HL-60 (cell line): ENCODE results near the gene FRMD8.
A peak's percentile ranks its signal among the peaks of the same experiment; 100 is the strongest.

Experiments
- DNase-seq, 2 experiments: peaks; one replicate each; pipeline ENCODE4 v3.0.0-alpha.2; 2010 to 2020; ENCODE audit warnings: low read depth in 1 of 2, low spot score in 1 of 2
- H3K27ac ChIP-seq: fragments of 250-450 bp; sonication (Bioruptor Pico); replicated peaks from 2 replicates; pipeline ENCODE4 v1.5.1; 2020; ENCODE audit warnings: mild to moderate bottlenecking, moderate library complexity
- H3K27me3 ChIP-seq: fragments of 250-450 bp; sonication (Bioruptor Pico); 2 replicates; pipeline ENCODE4 v1.5.1; 2021; ENCODE audit warnings: mild to moderate bottlenecking, moderate library complexity; ENCODE audit not compliant: insufficient read depth, poor library complexity, severe bottlenecking
- H3K4me3 ChIP-seq: replicated peaks from 2 replicates; pipeline ENCODE4 v1.5.1; 2011; ENCODE audit warnings: mild to moderate bottlenecking, control low read depth, low read length; ENCODE audit not compliant: insufficient read depth
- GABPA ChIP-seq: IDR thresholded peaks from 2 replicates; pipeline ENCODE4 v1.6.1; 2012; ENCODE audit warnings: low read depth
- POLR2AphosphoS5 ChIP-seq: IDR thresholded peaks from 2 replicates; pipeline ENCODE4 v1.6.1; 2012; ENCODE audit warnings: low read depth
- SPI1 ChIP-seq: IDR thresholded peaks from 2 replicates; pipeline ENCODE4 v1.6.1; 2012; ENCODE audit warnings: low read depth, mild to moderate bottlenecking, borderline replicate concordance
- TF ChIP-seq, protein P1 (sequence below): IDR thresholded peaks from one replicate; pipeline ENCODE4 v1.5.1; 2011; ENCODE audit warnings: low read length, control low read depth, inconsistent platforms; ENCODE audit not compliant: insufficient read depth
- TF ChIP-seq, protein P2 (sequence below): IDR thresholded peaks from 2 replicates; pipeline ENCODE4 v1.6.1; 2012; ENCODE audit warnings: low read depth; ENCODE audit not compliant: insufficient replicate concordance

FRMD8 gene

DNA sequence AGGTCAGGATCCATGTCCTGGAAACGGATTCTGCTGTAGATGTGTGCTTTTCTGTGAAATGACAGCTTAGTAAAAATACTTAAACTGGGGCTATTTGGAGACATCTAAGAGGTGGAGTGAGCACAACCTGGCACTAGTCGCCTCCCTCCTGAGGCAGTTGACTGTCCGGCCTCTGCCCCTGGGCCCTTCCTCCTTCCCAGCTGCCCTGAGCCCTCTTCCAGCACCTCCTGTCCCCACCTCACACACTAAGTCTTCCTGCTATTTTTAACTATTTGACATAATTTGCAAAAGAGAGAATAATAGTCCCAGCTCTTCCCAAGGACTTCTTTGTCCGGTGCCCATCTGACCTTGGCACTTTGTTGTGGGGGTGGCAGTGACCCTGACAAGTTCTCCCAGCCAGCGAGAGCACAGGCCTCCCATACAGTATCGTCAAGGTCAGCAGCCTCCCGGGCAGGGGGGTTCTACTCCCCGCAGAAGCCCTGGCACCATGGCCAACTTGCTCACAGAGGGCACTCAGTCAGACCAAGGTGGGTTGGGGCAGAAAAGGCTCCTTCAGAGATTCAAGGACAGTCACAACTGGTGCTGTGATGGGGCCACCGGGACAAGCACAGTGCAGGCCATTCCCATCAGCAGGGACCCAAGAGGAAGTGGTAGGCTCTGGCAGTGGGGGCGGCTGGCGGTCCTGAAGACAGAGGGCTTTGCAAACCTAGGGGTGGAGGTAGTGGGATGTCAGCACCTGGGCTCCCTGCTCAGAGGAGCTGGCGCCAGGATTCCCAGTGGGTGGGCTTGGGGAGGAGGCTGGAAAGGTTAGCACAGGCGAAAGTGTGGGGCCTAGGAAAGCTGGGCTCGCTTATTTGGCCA, 30.6 kb downstream of the FRMD8 start:
- peak; percentile 90 for TF ChIP-seq SPI1
- TF ChIP-seq, protein P1, sequence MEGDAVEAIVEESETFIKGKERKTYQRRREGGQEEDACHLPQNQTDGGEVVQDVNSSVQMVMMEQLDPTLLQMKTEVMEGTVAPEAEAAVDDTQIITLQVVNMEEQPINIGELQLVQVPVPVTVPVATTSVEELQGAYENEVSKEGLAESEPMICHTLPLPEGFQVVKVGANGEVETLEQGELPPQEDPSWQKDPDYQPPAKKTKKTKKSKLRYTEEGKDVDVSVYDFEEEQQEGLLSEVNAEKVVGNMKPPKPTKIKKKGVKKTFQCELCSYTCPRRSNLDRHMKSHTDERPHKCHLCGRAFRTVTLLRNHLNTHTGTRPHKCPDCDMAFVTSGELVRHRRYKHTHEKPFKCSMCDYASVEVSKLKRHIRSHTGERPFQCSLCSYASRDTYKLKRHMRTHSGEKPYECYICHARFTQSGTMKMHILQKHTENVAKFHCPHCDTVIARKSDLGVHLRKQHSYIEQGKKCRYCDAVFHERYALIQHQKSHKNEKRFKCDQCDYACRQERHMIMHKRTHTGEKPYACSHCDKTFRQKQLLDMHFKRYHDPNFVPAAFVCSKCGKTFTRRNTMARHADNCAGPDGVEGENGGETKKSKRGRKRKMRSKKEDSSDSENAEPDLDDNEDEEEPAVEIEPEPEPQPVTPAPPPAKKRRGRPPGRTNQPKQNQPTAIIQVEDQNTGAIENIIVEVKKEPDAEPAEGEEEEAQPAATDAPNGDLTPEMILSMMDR, result no peak
- TF ChIP-seq POLR2AphosphoS5, result peak; percentile 54; the same call in 1 of the 2 replicates
- peak overlapping the region; percentile 12 for H3K4me3 ChIP-seq
- no peaks in the 10 kb centered on the region for H3K27me3 ChIP-seq
- peak in 1 of 2 experiments; percentile 67 for DNase-seq
- peak overlapping the region; percentile 100 for H3K27ac ChIP-seq

DNA sequence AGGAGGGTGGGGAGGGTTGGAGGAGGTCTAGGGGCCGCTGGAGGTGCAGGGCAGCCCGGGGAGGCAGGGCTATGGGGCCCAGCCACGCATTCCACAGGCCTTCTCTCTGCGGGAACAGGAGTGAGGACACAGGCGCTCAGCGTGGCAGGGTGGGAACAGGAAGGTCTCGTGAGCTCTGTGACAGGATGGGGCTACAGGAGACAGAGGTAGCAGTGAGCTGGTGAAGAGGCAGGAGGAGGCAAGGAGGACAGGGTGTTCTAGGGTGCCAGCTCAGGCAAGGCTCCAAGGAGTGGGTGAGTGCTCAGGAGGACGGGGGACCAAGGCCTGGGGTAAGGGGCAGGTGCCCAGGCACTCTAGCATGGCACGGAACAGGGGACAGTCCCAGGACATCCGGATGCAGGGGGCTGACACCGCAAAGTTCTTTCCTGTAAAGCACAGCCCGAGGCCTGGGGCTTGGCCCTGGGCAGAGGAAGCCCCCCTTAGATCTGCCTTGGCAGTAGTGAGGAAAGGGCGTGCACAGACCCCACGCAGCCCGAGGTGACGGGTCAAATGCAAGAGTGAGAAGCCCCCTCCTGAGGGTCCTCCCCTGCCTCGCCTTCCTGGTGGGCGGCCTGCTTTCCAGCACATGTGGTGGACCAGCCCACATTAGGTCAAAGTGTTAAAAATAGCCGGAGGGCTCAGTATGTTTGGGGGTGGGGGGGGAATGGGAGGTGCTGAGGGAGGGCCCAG, 31.4 kb downstream of the FRMD8 start:
- Histone ChIP-seq H3K27me3 (no peaks in the 10 kb centered on the region), H3K27ac (peak overlapping the region; percentile 100), H3K4me3 (peak overlapping the region; percentile 12)
- DNase-seq, result peak in 1 of 2 experiments; percentile 46
- no peak for TF ChIP-seq SPI1
- TF ChIP-seq GABPA, result no peak
- TF ChIP-seq, protein P1, result no peak
- peak; percentile 12; the same call in 1 of the 2 replicates for TF ChIP-seq POLR2AphosphoS5
- TF ChIP-seq, protein P2, sequence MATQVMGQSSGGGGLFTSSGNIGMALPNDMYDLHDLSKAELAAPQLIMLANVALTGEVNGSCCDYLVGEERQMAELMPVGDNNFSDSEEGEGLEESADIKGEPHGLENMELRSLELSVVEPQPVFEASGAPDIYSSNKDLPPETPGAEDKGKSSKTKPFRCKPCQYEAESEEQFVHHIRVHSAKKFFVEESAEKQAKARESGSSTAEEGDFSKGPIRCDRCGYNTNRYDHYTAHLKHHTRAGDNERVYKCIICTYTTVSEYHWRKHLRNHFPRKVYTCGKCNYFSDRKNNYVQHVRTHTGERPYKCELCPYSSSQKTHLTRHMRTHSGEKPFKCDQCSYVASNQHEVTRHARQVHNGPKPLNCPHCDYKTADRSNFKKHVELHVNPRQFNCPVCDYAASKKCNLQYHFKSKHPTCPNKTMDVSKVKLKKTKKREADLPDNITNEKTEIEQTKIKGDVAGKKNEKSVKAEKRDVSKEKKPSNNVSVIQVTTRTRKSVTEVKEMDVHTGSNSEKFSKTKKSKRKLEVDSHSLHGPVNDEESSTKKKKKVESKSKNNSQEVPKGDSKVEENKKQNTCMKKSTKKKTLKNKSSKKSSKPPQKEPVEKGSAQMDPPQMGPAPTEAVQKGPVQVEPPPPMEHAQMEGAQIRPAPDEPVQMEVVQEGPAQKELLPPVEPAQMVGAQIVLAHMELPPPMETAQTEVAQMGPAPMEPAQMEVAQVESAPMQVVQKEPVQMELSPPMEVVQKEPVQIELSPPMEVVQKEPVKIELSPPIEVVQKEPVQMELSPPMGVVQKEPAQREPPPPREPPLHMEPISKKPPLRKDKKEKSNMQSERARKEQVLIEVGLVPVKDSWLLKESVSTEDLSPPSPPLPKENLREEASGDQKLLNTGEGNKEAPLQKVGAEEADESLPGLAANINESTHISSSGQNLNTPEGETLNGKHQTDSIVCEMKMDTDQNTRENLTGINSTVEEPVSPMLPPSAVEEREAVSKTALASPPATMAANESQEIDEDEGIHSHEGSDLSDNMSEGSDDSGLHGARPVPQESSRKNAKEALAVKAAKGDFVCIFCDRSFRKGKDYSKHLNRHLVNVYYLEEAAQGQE, result no peak

DNA sequence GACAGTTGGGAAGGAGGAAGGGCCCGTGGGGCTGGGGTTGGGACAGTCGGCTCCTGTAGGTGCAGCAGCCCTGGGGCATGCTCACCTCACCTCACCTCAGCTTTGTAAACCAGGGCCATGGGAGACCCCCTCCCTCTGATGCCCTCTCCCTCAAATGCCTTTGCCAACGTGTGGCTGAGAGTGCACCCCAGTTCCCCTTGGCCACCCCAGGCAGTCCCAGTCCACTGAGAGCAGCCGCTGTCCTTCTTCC, 31.9 kb downstream of the FRMD8 start:
- TF ChIP-seq SPI1, result no peak
- TF ChIP-seq POLR2AphosphoS5, result no peak
- TF ChIP-seq, protein P2, result no peak
- TF ChIP-seq, protein P1, result no peak
- no peak for TF ChIP-seq GABPA
- Histone ChIP-seq H3K27ac (peak overlapping the region; percentile 100), H3K4me3 (peak overlapping the region; percentile 6; the same call in 1 of the 2 replicates), H3K27me3 (no peaks in the 10 kb centered on the region)
- DNase-seq, result no peak
